Skeletal muscle satellite cell (primary cell): ENCODE data around the gene PET100.

Experiments
- H3K27me3 ChIP-seq: 2 replicates; pipeline ENCODE4 v1.7.0; 2013; ENCODE audit warnings: low read length; ENCODE audit not compliant: control insufficient read depth, insufficient read depth
- H3K36me3 ChIP-seq: 2 replicates; pipeline ENCODE4 v1.7.0; 2013; ENCODE audit warnings: mild to moderate bottlenecking, control low read depth, low read length; ENCODE audit not compliant: insufficient read depth
- H3K4me1 ChIP-seq: 2 replicates; pipeline ENCODE4 v1.7.0; 2013; ENCODE audit warnings: low read length; ENCODE audit not compliant: control insufficient read depth, insufficient read depth
- H3K4me2 ChIP-seq: 2 replicates; pipeline ENCODE4 v1.7.0; 2013; ENCODE audit warnings: mild to moderate bottlenecking, low read length
- H3K4me3 ChIP-seq: 2 replicates; pipeline ENCODE4 v1.7.0; 2013; ENCODE audit warnings: low read length
- H3K9ac ChIP-seq: 2 replicates; pipeline ENCODE4 v1.7.0; 2013; ENCODE audit warnings: mild to moderate bottlenecking, low read depth, low read length, moderate library complexity
- H3K9me3 ChIP-seq: replicated peaks from 2 replicates; pipeline ENCODE4 v1.7.0; 2013; ENCODE audit warnings: mild to moderate bottlenecking, control low read depth, low read length

Gene PET100

DNA sequence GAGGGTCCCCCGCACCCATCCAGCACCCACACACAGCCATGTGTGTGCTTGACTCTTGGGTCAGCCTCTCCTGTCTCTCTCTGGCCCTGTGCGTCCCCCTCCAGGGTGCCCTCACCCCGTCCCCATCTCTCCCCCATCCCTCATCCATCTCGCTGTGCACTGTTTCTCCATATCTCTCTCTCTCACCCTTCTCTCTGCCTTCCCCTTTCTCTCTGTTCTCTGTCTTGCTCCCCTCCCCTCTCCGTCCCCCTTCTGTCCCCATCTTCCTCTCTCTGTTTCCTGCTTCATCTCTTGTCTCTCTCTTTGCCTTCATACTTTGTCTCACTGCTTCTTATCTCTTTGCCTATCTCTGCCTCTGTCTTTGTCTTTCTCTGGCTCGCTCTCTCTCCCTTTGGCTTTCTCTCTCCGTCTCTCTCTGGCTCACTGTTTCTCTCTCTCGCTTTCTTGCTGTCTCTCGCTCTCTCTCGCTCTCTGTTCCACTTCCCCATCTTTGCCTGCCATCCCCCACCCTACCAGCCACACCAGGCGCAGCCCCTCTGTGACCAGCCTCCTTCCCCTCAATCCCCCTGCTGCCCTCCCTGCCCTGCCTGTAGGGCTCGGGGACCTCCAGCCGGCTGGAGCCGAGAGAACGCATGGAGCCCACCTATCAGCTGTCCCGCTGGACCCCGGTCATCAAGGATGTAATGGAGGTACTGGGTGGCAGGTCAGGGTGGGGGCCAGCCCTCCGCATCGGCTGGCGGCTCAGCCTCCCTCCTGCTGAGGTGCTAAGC lies 16.2 kb downstream of the PET100 start:
- no peaks in the 10 kb centered on the region for H3K4me1 ChIP-seq
- no peaks in the 10 kb centered on the region for H3K36me3 ChIP-seq
- H3K9me3 ChIP-seq: no peaks in the 10 kb centered on the region
- no peak overlapping the region for H3K4me3 ChIP-seq
- peaks cover 8% of the 10 kb centered on the region for H3K27me3 ChIP-seq
- no peak overlapping the region for H3K4me2 ChIP-seq
- no peak overlapping the region for H3K9ac ChIP-seq

DNA sequence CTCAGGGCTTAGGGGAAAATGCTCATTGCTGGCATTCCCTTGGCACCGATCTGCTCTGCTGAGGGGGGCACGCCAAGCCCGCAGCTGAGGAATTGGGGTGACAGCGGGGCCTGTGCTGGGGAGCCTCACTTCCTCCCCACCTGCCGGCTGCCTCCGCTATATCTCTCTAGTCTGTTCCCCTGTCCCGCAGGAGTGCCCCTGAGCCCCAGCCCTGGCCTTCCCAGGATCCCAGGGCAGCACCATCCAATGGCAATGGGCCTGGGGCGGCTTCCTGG lies 16.8 kb downstream of the PET100 start:
- Histone ChIP-seq H3K9me3 (no peaks in the 10 kb centered on the region), H3K9ac (no peak overlapping the region), H3K36me3 (no peaks in the 10 kb centered on the region), H3K4me1 (no peaks in the 10 kb centered on the region), H3K27me3 (peaks cover 9% of the 10 kb centered on the region), H3K4me2 (no peak overlapping the region), H3K4me3 (no peak overlapping the region)

DNA sequence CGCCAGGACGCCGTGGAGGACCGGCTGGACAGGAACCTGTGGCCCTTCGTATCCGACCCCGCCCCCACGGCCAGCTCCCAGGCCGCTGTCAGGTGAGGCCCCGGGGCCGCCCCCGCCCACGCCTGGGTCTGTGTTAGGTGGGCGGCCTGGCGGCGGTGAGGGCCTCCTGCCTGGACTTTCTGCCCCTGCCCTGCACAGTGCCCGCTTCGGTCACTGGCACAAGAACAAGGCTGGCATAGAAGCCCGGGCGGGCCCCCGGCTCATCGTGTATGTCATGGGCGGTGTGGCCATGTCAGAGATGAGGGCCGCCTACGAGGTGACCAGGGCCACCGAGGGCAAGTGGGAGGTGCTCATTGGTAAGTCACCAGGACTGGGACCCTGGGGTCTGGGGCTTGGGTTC lies 17.6 kb downstream of the PET100 start:
- peaks cover 9% of the 10 kb centered on the region for H3K27me3 ChIP-seq
- peaks cover under 1% of the 10 kb centered on the region for H3K4me1 ChIP-seq
- H3K4me2 ChIP-seq: no peak overlapping the region
- no peaks in the 10 kb centered on the region for H3K9me3 ChIP-seq
- H3K4me3 ChIP-seq: no peak overlapping the region
- no peaks in the 10 kb centered on the region for H3K36me3 ChIP-seq
- H3K9ac ChIP-seq: no peak overlapping the region

GRCh38 chr19:7648265-7649014 lies 18.8 kb downstream of the PET100 start:
- H3K4me1 ChIP-seq: peaks cover 3% of the 10 kb centered on the region
- no peaks in the 10 kb centered on the region for H3K36me3 ChIP-seq
- H3K27me3 ChIP-seq: peaks cover 9% of the 10 kb centered on the region
- no peaks in the 10 kb centered on the region for H3K9me3 ChIP-seq
- no peak overlapping the region for H3K9ac ChIP-seq
- H3K4me3 ChIP-seq: no peak overlapping the region
- no peak overlapping the region for H3K4me2 ChIP-seq

GRCh38 chr19:7650148-7650547 lies 20.6 kb downstream of the PET100 start:
- no peak overlapping the region for H3K4me3 ChIP-seq
- no peaks in the 10 kb centered on the region for H3K36me3 ChIP-seq
- H3K27me3 ChIP-seq: peaks cover 9% of the 10 kb centered on the region
- no peak overlapping the region for H3K4me2 ChIP-seq
- H3K9ac ChIP-seq: no peak overlapping the region
- no peaks in the 10 kb centered on the region for H3K9me3 ChIP-seq
- H3K4me1 ChIP-seq: peaks cover 3% of the 10 kb centered on the region

- Histone ChIP-seq H3K36me3 (no peaks in the 10 kb centered on the region), H3K4me3 (peak overlapping the region; percentile 57), H3K27me3 (peaks cover 9% of the 10 kb centered on the region), H3K4me1 (peaks cover 3% of the 10 kb centered on the region), H3K9me3 (no peaks in the 10 kb centered on the region), H3K9ac (no peak overlapping the region), H3K4me2 (peak overlapping the region; percentile 79)
These were observed 22.6 kb downstream of the PET100 start for GRCh38 chr19:7652061-7652641.

GRCh38 chr19:7654401-7654800 lies 24.8 kb downstream of the PET100 start:
- Histone ChIP-seq H3K4me3 (no peak overlapping the region), H3K9me3 (no peaks in the 10 kb centered on the region), H3K4me2 (no peak overlapping the region), H3K4me1 (peaks cover 3% of the 10 kb centered on the region), H3K9ac (no peak overlapping the region), H3K27me3 (peaks cover 24% of the 10 kb centered on the region), H3K36me3 (no peaks in the 10 kb centered on the region)

GRCh38 chr19:7655581-7655980 lies 26.0 kb downstream of the PET100 start:
- H3K36me3 ChIP-seq: no peaks in the 10 kb centered on the region
- H3K9me3 ChIP-seq: no peaks in the 10 kb centered on the region
- no peak overlapping the region for H3K9ac ChIP-seq
- no peak overlapping the region for H3K4me3 ChIP-seq
- H3K4me1 ChIP-seq: peaks cover 3% of the 10 kb centered on the region
- H3K4me2 ChIP-seq: no peak overlapping the region
- peaks cover 22% of the 10 kb centered on the region for H3K27me3 ChIP-seq

GRCh38 chr19:7657131-7657751 lies 27.6 kb downstream of the PET100 start:
- Histone ChIP-seq H3K9ac (no peak overlapping the region), H3K4me1 (peaks cover 1% of the 10 kb centered on the region), H3K27me3 (peaks cover 17% of the 10 kb centered on the region), H3K4me3 (no peak overlapping the region), H3K9me3 (no peaks in the 10 kb centered on the region), H3K36me3 (no peaks in the 10 kb centered on the region), H3K4me2 (no peak overlapping the region)

DNA sequence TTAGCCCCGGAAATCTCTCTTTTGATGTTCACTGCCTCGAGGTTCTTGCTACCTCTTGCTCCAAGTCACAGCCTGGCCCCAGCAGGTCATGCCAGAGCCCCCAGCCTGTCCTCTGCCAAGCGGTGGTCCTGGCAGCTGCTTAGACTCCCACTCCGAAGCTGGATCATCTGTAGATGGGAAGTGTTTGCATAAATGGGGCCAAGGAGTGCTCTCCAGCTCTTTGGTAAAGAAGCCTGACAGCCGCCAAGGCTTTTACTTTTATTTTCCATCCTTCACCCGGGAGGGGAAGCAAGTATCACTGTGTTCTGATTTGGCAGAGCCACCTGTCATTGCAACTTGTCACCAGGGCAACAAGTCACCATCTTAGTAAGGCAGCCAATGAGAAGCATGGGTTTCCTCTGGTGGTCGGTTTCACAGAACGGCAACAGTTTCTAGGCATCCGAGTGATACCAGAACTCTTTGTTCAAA lies 28.7 kb downstream of the PET100 start:
- no peaks in the 10 kb centered on the region for H3K36me3 ChIP-seq
- H3K9me3 ChIP-seq: no peaks in the 10 kb centered on the region
- no peaks in the 10 kb centered on the region for H3K4me1 ChIP-seq
- no peak overlapping the region for H3K4me3 ChIP-seq
- no peak overlapping the region for H3K9ac ChIP-seq
- no peak overlapping the region for H3K4me2 ChIP-seq
- H3K27me3 ChIP-seq: peaks cover 21% of the 10 kb centered on the region

GRCh38 chr19:7661744-7662538 lies 32.3 kb downstream of the PET100 start:
- H3K36me3 ChIP-seq: no peaks in the 10 kb centered on the region

More at GRCh38 chr19:7661744-7662538, 32.3 kb downstream of the PET100 start:
- H3K4me3 ChIP-seq: no peak overlapping the region
- no peaks in the 10 kb centered on the region for H3K4me1 ChIP-seq
- no peak overlapping the region for H3K4me2 ChIP-seq
- no peaks in the 10 kb centered on the region for H3K9me3 ChIP-seq
- no peak overlapping the region for H3K9ac ChIP-seq
- peaks cover 24% of the 10 kb centered on the region for H3K27me3 ChIP-seq
